Esophagus squamous epithelium (tissue), 4 donors: ENCODE data around the gene CFAP20DC.

Source experiments
- CTCF ChIP-seq, 6 experiments: fragments of 450-650 bp in 4 of 6; fragments of 200-600 bp in 2 of 6; sonication (generic) in 2 of 6; IDR thresholded peaks; one replicate each; pipeline ENCODE4 v1.5.1; 2016 to 2019; ENCODE audit warnings: antibody characterized with exemption in 6 of 6, mild to moderate bottlenecking in 4 of 6, moderate library complexity in 4 of 6
- POLR2A ChIP-seq, 4 donors: fragments of 450-650 bp; IDR thresholded peaks; one replicate each; pipeline ENCODE4 v1.6.1; 2017; ENCODE audit warnings: antibody characterized with exemption in 4 of 4, mild to moderate bottlenecking in 4 of 4, moderate library complexity in 3 of 4

- TF ChIP-seq CTCF (IDR thresholded peaks at IDR 0.05) (no peak), POLR2A (IDR thresholded peaks at IDR 0.05) (no peak)
Observed at GRCh38 chr3:58952128-58952917, 97.5 kb downstream of the CFAP20DC start.
